Adrenal gland (tissue), 5 donors: ENCODE results near the gene ZNF570.

ENCODE experiments used
- POLR2A ChIP-seq, 2 donors: fragments of 450-650 bp; IDR thresholded peaks; one replicate each; pipeline ENCODE4 v1.6.1; 2017; ENCODE audit warnings: antibody characterized with exemption in 2 of 2, mild to moderate bottlenecking in 2 of 2, moderate library complexity in 1 of 2
- TF ChIP-seq, protein P1 (sequence below), 6 experiments: fragments of 450-650 bp in 4 of 6; fragments of 200-600 bp in 2 of 6; sonication (generic) in 1 of 6; IDR thresholded peaks; 1 replicate in 5 of 6; 2 replicates in 1 of 6; pipeline versions ENCODE4 v1.5.1 to v1.8.0; 2016 to 2021; ENCODE audit warnings: antibody characterized with exemption in 6 of 6, mild to moderate bottlenecking in 2 of 6, moderate library complexity in 1 of 6
- donor health status: DM: no; HTN: no; CAD: no.

GRCh38 chr19:37452500-37453245, 16.5 kb upstream of the ZNF570 start:
- TF ChIP-seq, protein P1, sequence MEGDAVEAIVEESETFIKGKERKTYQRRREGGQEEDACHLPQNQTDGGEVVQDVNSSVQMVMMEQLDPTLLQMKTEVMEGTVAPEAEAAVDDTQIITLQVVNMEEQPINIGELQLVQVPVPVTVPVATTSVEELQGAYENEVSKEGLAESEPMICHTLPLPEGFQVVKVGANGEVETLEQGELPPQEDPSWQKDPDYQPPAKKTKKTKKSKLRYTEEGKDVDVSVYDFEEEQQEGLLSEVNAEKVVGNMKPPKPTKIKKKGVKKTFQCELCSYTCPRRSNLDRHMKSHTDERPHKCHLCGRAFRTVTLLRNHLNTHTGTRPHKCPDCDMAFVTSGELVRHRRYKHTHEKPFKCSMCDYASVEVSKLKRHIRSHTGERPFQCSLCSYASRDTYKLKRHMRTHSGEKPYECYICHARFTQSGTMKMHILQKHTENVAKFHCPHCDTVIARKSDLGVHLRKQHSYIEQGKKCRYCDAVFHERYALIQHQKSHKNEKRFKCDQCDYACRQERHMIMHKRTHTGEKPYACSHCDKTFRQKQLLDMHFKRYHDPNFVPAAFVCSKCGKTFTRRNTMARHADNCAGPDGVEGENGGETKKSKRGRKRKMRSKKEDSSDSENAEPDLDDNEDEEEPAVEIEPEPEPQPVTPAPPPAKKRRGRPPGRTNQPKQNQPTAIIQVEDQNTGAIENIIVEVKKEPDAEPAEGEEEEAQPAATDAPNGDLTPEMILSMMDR (IDR thresholded peaks at IDR 0.05), result no peak
- no peak for TF ChIP-seq POLR2A (IDR thresholded peaks at IDR 0.05)
